Measurements from ENCODE around the gene APOL5. TPM values are rescaled to one million over a fixed set of nuclear protein-coding genes. Genes with fewer than 3 reads are reported as not detected.

APOL5 gene
- total RNA-seq, 5 donors from 2014 or later (not counting 1 experiment from before 2014, with no cell fraction given), result not detected

- Histone ChIP-seq H3K27ac (ENCODE audit: low read length) (no peak overlapping the region), H3K9me3 (no peaks in the 10 kb centered on the region), H3K4me1 (ENCODE audit: control insufficient read depth in 1 of 2, extremely low read depth in 1 of 2, insufficient read depth in 2 of 2, low read length in 2 of 2) (no peaks in the 10 kb centered on the region), H3K27me3 (replicated peaks in 1 of 2; ENCODE audit: control insufficient read depth in 2 of 2, extremely low read depth in 1 of 2, insufficient read depth in 2 of 2, low read length in 1 of 2) (peaks cover 0 to 12% of the 10 kb centered on the region in 2 experiments), H3K4me3 (ENCODE audit: control insufficient read depth in 1 of 2, extremely low read depth in 1 of 2, low read length in 1 of 2) (no peak overlapping the region), H3K36me3 (ENCODE audit: control insufficient read depth in 2 of 2, extremely low read depth in 1 of 2, insufficient read depth in 1 of 2, low read length in 1 of 2) (no peaks in the 10 kb centered on the region)
- Mint-ChIP-seq H3K27me3 (peaks cover 0 to 4% of the 10 kb centered on the region in 2 donors), H3K4me1 (no peaks in the 10 kb centered on the region), H3K27ac (no peak overlapping the region), H3K4me3 (no peak overlapping the region), H3K36me3 (no peaks in the 10 kb centered on the region), H3K9me3 (no peaks in the 10 kb centered on the region)
- ChIA-PET CTCF (no interaction called here), POLR2A (interaction anchor here in 1 of 2 donors (0.7 kb wide), 1 partner anchor 10 kb away, joined by 4 read pairs; no protein-coding TSS in a partner anchor)
- DNase-seq, result no peak
- WGBS (ENCODE audit: insufficient coverage), result no CpG with 5 or more reads among the region's 3 CpGs
- ATAC-seq (replicated peaks in 1 of 4), result no peak
Measured at GRCh38 chr22:35739931-35740380, 22.3 kb downstream of the APOL5 start.

- Mint-ChIP-seq H3K27me3 (peaks cover 0 to 4% of the 10 kb centered on the region in 2 donors), H3K4me1 (no peaks in the 10 kb centered on the region), H3K27ac (no peak overlapping the region), H3K9me3 (no peaks in the 10 kb centered on the region), H3K36me3 (no peaks in the 10 kb centered on the region), H3K4me3 (no peak overlapping the region)
- H3K9me3 ChIP-seq, result no peaks in the 10 kb centered on the region
- no peaks in the 10 kb centered on the region for H3K4me1 ChIP-seq (ENCODE audit: control insufficient read depth in 1 of 2, extremely low read depth in 1 of 2, insufficient read depth in 2 of 2, low read length in 2 of 2)
- no peak for ATAC-seq (replicated peaks in 1 of 4)
- CTCF ChIA-PET, result interaction anchor here in 1 of 2 donors (1.0 kb wide), 1 partner anchor 113 kb away, joined by 4 read pairs; no protein-coding TSS in a partner anchor
- peaks cover 0 to 12% of the 10 kb centered on the region in 2 experiments for H3K27me3 ChIP-seq (replicated peaks in 1 of 2; ENCODE audit: control insufficient read depth in 2 of 2, extremely low read depth in 1 of 2, insufficient read depth in 2 of 2, low read length in 1 of 2)
- no peaks in the 10 kb centered on the region for H3K36me3 ChIP-seq (ENCODE audit: control insufficient read depth in 2 of 2, extremely low read depth in 1 of 2, insufficient read depth in 1 of 2, low read length in 1 of 2)
- WGBS (ENCODE audit: insufficient coverage), result no CpG with 5 or more reads among the region's 1 CpG
- H3K4me3 ChIP-seq (ENCODE audit: control insufficient read depth in 1 of 2, extremely low read depth in 1 of 2, low read length in 1 of 2), result no peak overlapping the region
- DNase-seq, result no peak
- POLR2A ChIA-PET, result no interaction called here
- H3K27ac ChIP-seq (ENCODE audit: low read length), result no peak overlapping the region
Measured at GRCh38 chr22:35740616-35741015, 22.9 kb downstream of the APOL5 start.

GRCh38 chr22:35742342-35743100, 24.8 kb downstream of the APOL5 start:
- ChIA-PET CTCF (no interaction called here), POLR2A (no interaction called here)
- WGBS (ENCODE audit: insufficient coverage), result 90% methylated on average over 3 of the region's 9 CpGs
- no peak overlapping the region for H3K4me3 ChIP-seq (ENCODE audit: control insufficient read depth in 1 of 2, extremely low read depth in 1 of 2, low read length in 1 of 2)
- Mint-ChIP-seq H3K27ac (no peak overlapping the region), H3K9me3 (no peaks in the 10 kb centered on the region), H3K36me3 (no peaks in the 10 kb centered on the region), H3K4me1 (no peaks in the 10 kb centered on the region), H3K4me3 (no peak overlapping the region), H3K27me3 (peaks cover 0 to 3% of the 10 kb centered on the region in 2 donors)
- DNase-seq (no peak), ATAC-seq (replicated peaks in 1 of 4) (no peak)
- H3K27ac ChIP-seq (ENCODE audit: low read length), result no peak overlapping the region
- no peaks in the 10 kb centered on the region for H3K4me1 ChIP-seq (ENCODE audit: control insufficient read depth in 1 of 2, extremely low read depth in 1 of 2, insufficient read depth in 2 of 2, low read length in 2 of 2)
- peaks cover 0 to 2% of the 10 kb centered on the region in 2 experiments for H3K27me3 ChIP-seq (replicated peaks in 1 of 2; ENCODE audit: control insufficient read depth in 2 of 2, extremely low read depth in 1 of 2, insufficient read depth in 2 of 2, low read length in 1 of 2)
- no peaks in the 10 kb centered on the region for H3K36me3 ChIP-seq (ENCODE audit: control insufficient read depth in 2 of 2, extremely low read depth in 1 of 2, insufficient read depth in 1 of 2, low read length in 1 of 2)
- H3K9me3 ChIP-seq, result no peaks in the 10 kb centered on the region

- H3K27me3 Mint-ChIP-seq, result no peaks in the 10 kb centered on the region
- Histone ChIP-seq H3K27me3 (replicated peaks in 1 of 2; ENCODE audit: control insufficient read depth in 2 of 2, extremely low read depth in 1 of 2, insufficient read depth in 2 of 2, low read length in 1 of 2) (peaks cover 0 to 2% of the 10 kb centered on the region in 2 experiments), H3K36me3 (ENCODE audit: control insufficient read depth in 2 of 2, extremely low read depth in 1 of 2, insufficient read depth in 1 of 2, low read length in 1 of 2) (no peaks in the 10 kb centered on the region), H3K27ac (ENCODE audit: low read length) (no peak overlapping the region), H3K9me3 (no peaks in the 10 kb centered on the region), H3K4me1 (ENCODE audit: control insufficient read depth in 1 of 2, extremely low read depth in 1 of 2, insufficient read depth in 2 of 2, low read length in 2 of 2) (no peaks in the 10 kb centered on the region), H3K4me3 (ENCODE audit: control insufficient read depth in 1 of 2, extremely low read depth in 1 of 2, low read length in 1 of 2) (no peak overlapping the region)
- H3K4me3 Mint-ChIP-seq, result no peak overlapping the region
- no CpG with 5 or more reads among the region's 6 CpGs for WGBS (ENCODE audit: insufficient coverage)
- no peaks in the 10 kb centered on the region for H3K9me3 Mint-ChIP-seq
- CTCF ChIA-PET, result no interaction called here
- POLR2A ChIA-PET, result no interaction called here
- DNase-seq (no peak), ATAC-seq (replicated peaks in 1 of 4) (no peak)
- H3K4me1 Mint-ChIP-seq, result no peaks in the 10 kb centered on the region
- no peaks in the 10 kb centered on the region for H3K36me3 Mint-ChIP-seq
- H3K27ac Mint-ChIP-seq, result no peak overlapping the region
Measured at GRCh38 chr22:35743326-35743860, 25.7 kb downstream of the APOL5 start.

- H3K27ac Mint-ChIP-seq, result no peak overlapping the region
- WGBS (ENCODE audit: insufficient coverage), result 100% methylated on average over 2 of the region's 9 CpGs
Measured at GRCh38 chr22:35746248-35746647, 28.6 kb downstream of the APOL5 start.

GRCh38 chr22:35746946-35747703, 29.5 kb downstream of the APOL5 start:
- WGBS (ENCODE audit: insufficient coverage), result no CpG with 5 or more reads among the region's 4 CpGs
- no peak overlapping the region for H3K4me3 Mint-ChIP-seq
- no peaks in the 10 kb centered on the region for H3K9me3 Mint-ChIP-seq
- H3K4me1 ChIP-seq (ENCODE audit: control insufficient read depth in 1 of 2, extremely low read depth in 1 of 2, insufficient read depth in 2 of 2, low read length in 2 of 2), result no peaks in the 10 kb centered on the region
- POLR2A ChIA-PET, result no interaction called here
- peaks cover 0 to under 1% (median 0%) of the 10 kb centered on the region in 3 donors for H3K4me1 Mint-ChIP-seq
- no peak overlapping the region for H3K4me3 ChIP-seq (ENCODE audit: control insufficient read depth in 1 of 2, extremely low read depth in 1 of 2, low read length in 1 of 2)
- ATAC-seq (replicated peaks in 1 of 4) (no peak), DNase-seq (no peak)
- no peak overlapping the region for H3K27ac ChIP-seq (ENCODE audit: low read length)
- H3K36me3 ChIP-seq (ENCODE audit: control insufficient read depth in 2 of 2, extremely low read depth in 1 of 2, insufficient read depth in 1 of 2, low read length in 1 of 2), result no peaks in the 10 kb centered on the region
- H3K27me3 ChIP-seq (replicated peaks in 1 of 2; ENCODE audit: control insufficient read depth in 2 of 2, extremely low read depth in 1 of 2, insufficient read depth in 2 of 2, low read length in 1 of 2), result peaks cover 0 to under 1% of the 10 kb centered on the region in 2 experiments
- H3K27ac Mint-ChIP-seq, result no peak overlapping the region
- CTCF ChIA-PET, result no interaction called here
- H3K36me3 Mint-ChIP-seq, result no peaks in the 10 kb centered on the region
- H3K9me3 ChIP-seq, result no peaks in the 10 kb centered on the region
- H3K27me3 Mint-ChIP-seq, result no peaks in the 10 kb centered on the region

More at GRCh38 chr22:35746248-35746647, 28.6 kb downstream of the APOL5 start:
- ChIA-PET CTCF (no interaction called here), POLR2A (no interaction called here)
- DNase-seq (no peak), ATAC-seq (replicated peaks in 1 of 4) (no peak)
- Mint-ChIP-seq H3K4me1 (no peaks in the 10 kb centered on the region), H3K9me3 (no peaks in the 10 kb centered on the region), H3K36me3 (no peaks in the 10 kb centered on the region), H3K4me3 (no peak overlapping the region), H3K27me3 (no peaks in the 10 kb centered on the region)
- Histone ChIP-seq H3K4me1 (ENCODE audit: control insufficient read depth in 1 of 2, extremely low read depth in 1 of 2, insufficient read depth in 2 of 2, low read length in 2 of 2) (no peaks in the 10 kb centered on the region), H3K4me3 (ENCODE audit: control insufficient read depth in 1 of 2, extremely low read depth in 1 of 2, low read length in 1 of 2) (no peak overlapping the region), H3K27ac (ENCODE audit: low read length) (no peak overlapping the region), H3K9me3 (no peaks in the 10 kb centered on the region), H3K36me3 (ENCODE audit: control insufficient read depth in 2 of 2, extremely low read depth in 1 of 2, insufficient read depth in 1 of 2, low read length in 1 of 2) (no peaks in the 10 kb centered on the region), H3K27me3 (replicated peaks in 1 of 2; ENCODE audit: control insufficient read depth in 2 of 2, extremely low read depth in 1 of 2, insufficient read depth in 2 of 2, low read length in 1 of 2) (peaks cover 0 to 2% of the 10 kb centered on the region in 2 experiments)

Measured in T-cell (primary cell).